GM12874 (cell line): Measurements from ENCODE around the gene CAD.

ENCODE experiments used
- TF ChIP-seq, protein P1 (sequence below): IDR thresholded peaks from 2 replicates; pipeline ENCODE4 v1.5.1; 2011; ENCODE audit warnings: low read depth, mild to moderate bottlenecking, control low read depth, low read length, moderate library complexity; ENCODE audit not compliant: insufficient read depth

Gene CAD

GRCh38 chr2:27222407-27222806 lies 5.2 kb downstream of the CAD start:
- TF ChIP-seq, protein P1, sequence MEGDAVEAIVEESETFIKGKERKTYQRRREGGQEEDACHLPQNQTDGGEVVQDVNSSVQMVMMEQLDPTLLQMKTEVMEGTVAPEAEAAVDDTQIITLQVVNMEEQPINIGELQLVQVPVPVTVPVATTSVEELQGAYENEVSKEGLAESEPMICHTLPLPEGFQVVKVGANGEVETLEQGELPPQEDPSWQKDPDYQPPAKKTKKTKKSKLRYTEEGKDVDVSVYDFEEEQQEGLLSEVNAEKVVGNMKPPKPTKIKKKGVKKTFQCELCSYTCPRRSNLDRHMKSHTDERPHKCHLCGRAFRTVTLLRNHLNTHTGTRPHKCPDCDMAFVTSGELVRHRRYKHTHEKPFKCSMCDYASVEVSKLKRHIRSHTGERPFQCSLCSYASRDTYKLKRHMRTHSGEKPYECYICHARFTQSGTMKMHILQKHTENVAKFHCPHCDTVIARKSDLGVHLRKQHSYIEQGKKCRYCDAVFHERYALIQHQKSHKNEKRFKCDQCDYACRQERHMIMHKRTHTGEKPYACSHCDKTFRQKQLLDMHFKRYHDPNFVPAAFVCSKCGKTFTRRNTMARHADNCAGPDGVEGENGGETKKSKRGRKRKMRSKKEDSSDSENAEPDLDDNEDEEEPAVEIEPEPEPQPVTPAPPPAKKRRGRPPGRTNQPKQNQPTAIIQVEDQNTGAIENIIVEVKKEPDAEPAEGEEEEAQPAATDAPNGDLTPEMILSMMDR = no peak

- TF ChIP-seq, protein P1 = no peak
Observed at GRCh38 chr2:27223416-27223815, 6.2 kb downstream of the CAD start.

GRCh38 chr2:27225526-27225925 lies 8.4 kb downstream of the CAD start:
- TF ChIP-seq, protein P1 = no peak

DNA sequence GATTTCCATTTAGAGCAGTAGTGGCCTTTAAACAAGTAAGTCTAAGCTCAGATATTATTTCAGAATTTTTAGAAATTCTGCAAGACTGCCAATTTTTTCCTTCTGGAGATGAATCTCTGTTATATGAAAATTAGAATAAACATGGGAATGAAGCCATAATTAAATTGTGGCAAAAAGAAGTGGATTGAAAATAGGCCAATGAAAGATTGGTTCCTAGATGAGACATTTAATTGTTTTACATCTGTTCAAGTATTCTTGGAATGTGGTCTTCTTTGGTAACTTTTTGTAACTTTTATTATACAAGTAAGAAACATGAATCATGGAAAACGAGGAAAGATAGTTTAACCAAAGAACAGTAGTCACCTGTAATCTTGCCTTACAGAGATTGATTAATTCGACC lies 10.3 kb downstream of the CAD start:
- TF ChIP-seq, protein P1 = no peak

- TF ChIP-seq, protein P1 = no peak
Observed at GRCh38 chr2:27231921-27232320, 14.8 kb downstream of the CAD start.

GRCh38 chr2:27233341-27233740 lies 16.2 kb downstream of the CAD start:
- TF ChIP-seq, protein P1 = no peak

DNA sequence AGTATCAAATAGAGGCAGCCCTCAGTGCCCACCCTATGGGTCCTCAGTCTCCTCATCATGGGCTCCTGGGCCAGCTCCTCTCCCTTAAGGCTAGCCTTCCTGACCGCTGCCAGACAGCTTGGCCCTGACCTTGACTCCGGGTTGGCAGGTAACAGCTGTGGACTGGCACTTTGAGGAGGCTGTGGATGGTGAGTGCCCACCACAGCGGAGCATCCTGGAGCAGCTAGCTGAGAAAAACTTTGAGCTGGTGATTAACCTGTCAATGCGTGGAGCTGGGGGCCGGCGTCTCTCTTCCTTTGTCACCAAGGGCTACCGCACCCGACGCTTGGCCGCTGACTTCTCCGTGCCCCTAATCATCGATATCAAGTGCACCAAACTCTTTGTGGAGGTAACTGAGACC lies 19.0 kb downstream of the CAD start:
- TF ChIP-seq, protein P1 = no peak

DNA sequence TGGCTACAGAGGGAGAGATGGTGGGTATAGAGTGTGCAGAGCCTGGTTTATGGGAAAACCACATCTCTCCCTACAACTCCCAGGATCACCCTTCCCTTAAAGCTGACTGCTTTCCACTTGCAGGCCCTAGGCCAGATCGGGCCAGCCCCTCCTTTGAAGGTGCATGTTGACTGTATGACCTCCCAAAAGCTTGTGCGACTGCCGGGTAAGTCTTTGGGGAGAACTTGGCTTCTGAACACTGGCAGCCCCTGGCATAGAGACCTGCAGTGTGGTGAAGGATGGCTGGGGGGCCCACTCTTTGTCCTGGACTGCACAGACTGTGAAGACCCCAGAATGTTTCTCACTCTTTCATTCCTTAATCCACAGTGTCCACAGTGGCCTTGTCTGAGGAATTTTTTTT lies 19.5 kb downstream of the CAD start:
- TF ChIP-seq, protein P1 = no peak
